HL-60 (cell line): Measurements from ENCODE around the gene OR8B4.
"Not testable (repeated sequence)": the region's sequence is repeated elsewhere in the genome, so short reads cannot be mapped to it uniquely, and the experiment has no call there.

Experiments
- CTCF ChIP-seq: IDR thresholded peaks from one replicate; pipeline ENCODE4 v1.5.1; 2011; ENCODE audit warnings: low read length, control low read depth, inconsistent platforms; ENCODE audit not compliant: insufficient read depth
- REST ChIP-seq: IDR thresholded peaks from 2 replicates; pipeline ENCODE4 v1.6.1; 2012; ENCODE audit warnings: low read depth; ENCODE audit not compliant: insufficient replicate concordance

GRCh38 chr11:124382857-124383256 lies 41.8 kb downstream of the OR8B4 start:
- not testable (repeated sequence) for TF ChIP-seq CTCF, REST
